Psoas muscle (tissue), 8 donors: ENCODE results near the gene MARK3. TPM values are rescaled to one million over a fixed set of nuclear protein-coding genes. Genes with fewer than 3 reads are reported as not detected.

ENCODE experiments used
- ATAC-seq, 4 donors: fragments of 200-7000 bp; cut with Tn5 transposase; one replicate each; pipeline ENCODE4 v1.9.1; 2020; ENCODE audit warnings: moderate library complexity in 3 of 4, mild to moderate bottlenecking in 2 of 4
- DNase-seq, 2 donors: peaks; one replicate each; pipeline ENCODE4 v3.0.0-alpha.2; 2020
- H3K27ac ChIP-seq: fragments of 200-600 bp; one replicate; pipeline ENCODE4 v1.8.0; 2022
- H3K27me3 ChIP-seq, 3 donors: fragments of 200-600 bp in 1 of 3; one replicate each; pipeline versions ENCODE4 v1.6.1 to v1.8.0; 2013 to 2022; ENCODE audit warnings: low read length in 2 of 3, mild to moderate bottlenecking in 2 of 3, moderate library complexity in 1 of 3; ENCODE audit not compliant: insufficient read depth in 3 of 3
- H3K36me3 ChIP-seq, 2 donors: fragments of 200-600 bp in 1 of 2; one replicate each; pipeline versions ENCODE4 v1.6.1 to v1.8.0; 2013 to 2022; ENCODE audit warnings: low read depth in 1 of 2, mild to moderate bottlenecking in 1 of 2, moderate library complexity in 1 of 2; ENCODE audit not compliant: insufficient read depth in 1 of 2
- H3K4me1 ChIP-seq: fragments of 200-600 bp; one replicate; pipeline ENCODE4 v1.8.0; 2022
- H3K4me3 ChIP-seq: fragments of 200-600 bp; one replicate; pipeline ENCODE4 v1.8.0; 2022; ENCODE audit warnings: mild to moderate bottlenecking
- H3K9me3 ChIP-seq: fragments of 200-600 bp; one replicate; pipeline ENCODE4 v1.8.0; 2022
- WGBS, 3 donors: extraction: QIAGEN DNeasy Blood & Tissue Kit; methylation state at CpG; one replicate each; pipeline versions ENCODE4 v1.1.6 to v1.1.7; 2013; 5-methylcytosine and 5-hydroxymethylcytosine counted together
- intact Hi-C, 2 donors: fragments of 100-400 bp; cut with DNase I; formaldehyde crosslinking; loops; one replicate each; pipeline versions ENCODE4 v1.11.0 to v1.14.2; 2022
- polyA plus RNA-seq, 3 donors: library from polyadenylated mRNA; stranded (reverse); fragments of 200-250 nt; gene quantifications; one replicate each; pipeline ENCODE4 v1.2.3, GENCODE V29; 2013
- total RNA-seq, 4 donors: library from RNA; stranded (reverse); fragmentation: NEBNext Ultra II Directional in 2 of 4; extraction: Animal tissue kit (Norgen Biotek cat#: 25700) in 2 of 4; gene quantifications; one replicate each; pipeline versions ENCODE4 v1.2.1 to v1.2.4, GENCODE V29; 2021 to 2023
- TF ChIP-seq, protein P1 (sequence below): fragments of 200-600 bp; IDR thresholded peaks from one replicate; pipeline ENCODE4 v1.8.0; 2022; ENCODE audit warnings: antibody characterized with exemption
- donor health status: healthy with polysubstance abuse.
- donor health status: DM: no; HTN: no; CAD: no; lungs with moderate emphysema.
- donor health status: Bipolar disorder and iron deficiency.
- donor health status: healthy.
- donor health status: DM: yes; HTN: yes; CAD: no.
- donor health status: DM: no; HTN: no; CAD: no.
- donor health status: DM: no; HTN: no; CAD: no.
- donor health status: DM: yes; HTN: yes; CAD: no.

Gene MARK3
- total and polyA plus RNA-seq, 7 donors = 46.1 to 89.2 (median 63.9) TPM

DNA sequence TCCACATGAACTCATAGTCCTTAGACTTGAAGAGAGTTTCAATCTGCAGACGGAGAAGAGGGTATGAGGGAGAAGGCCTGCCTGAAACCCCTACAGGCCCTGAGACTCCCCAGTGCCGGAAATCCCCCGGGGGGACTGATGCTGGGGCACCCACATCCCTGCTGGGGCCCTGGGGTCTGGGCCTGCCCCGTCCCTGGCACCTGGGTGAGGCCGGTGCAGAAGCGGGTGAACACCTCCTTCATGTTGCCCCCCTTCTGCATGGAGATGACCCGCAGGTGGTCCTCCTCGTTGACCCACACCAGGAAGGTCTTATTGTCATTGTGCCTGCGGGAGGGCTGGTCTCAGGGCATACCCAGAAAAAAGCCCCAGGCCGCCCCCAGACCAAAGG lies 135.0 kb downstream of the MARK3 start:
- WGBS, 3 donors = 66 to 88% (median 78%) methylated on average over 10 of the region's 10 CpGs
- DNase-seq (peak in 1 of 2 donors; percentile 51), ATAC-seq (no peak)
- Histone ChIP-seq H3K36me3 (no peaks in the 10 kb centered on the region), H3K4me1 (peaks cover 22% of the 10 kb centered on the region), H3K27me3 (peaks cover 0 to 24% (median 15%) of the 10 kb centered on the region in 3 donors), H3K9me3 (no peaks in the 10 kb centered on the region), H3K4me3 (peak overlapping the region; percentile 62), H3K27ac (no peak overlapping the region)
- intact Hi-C loops = no loop called here
- TF ChIP-seq, protein P1, sequence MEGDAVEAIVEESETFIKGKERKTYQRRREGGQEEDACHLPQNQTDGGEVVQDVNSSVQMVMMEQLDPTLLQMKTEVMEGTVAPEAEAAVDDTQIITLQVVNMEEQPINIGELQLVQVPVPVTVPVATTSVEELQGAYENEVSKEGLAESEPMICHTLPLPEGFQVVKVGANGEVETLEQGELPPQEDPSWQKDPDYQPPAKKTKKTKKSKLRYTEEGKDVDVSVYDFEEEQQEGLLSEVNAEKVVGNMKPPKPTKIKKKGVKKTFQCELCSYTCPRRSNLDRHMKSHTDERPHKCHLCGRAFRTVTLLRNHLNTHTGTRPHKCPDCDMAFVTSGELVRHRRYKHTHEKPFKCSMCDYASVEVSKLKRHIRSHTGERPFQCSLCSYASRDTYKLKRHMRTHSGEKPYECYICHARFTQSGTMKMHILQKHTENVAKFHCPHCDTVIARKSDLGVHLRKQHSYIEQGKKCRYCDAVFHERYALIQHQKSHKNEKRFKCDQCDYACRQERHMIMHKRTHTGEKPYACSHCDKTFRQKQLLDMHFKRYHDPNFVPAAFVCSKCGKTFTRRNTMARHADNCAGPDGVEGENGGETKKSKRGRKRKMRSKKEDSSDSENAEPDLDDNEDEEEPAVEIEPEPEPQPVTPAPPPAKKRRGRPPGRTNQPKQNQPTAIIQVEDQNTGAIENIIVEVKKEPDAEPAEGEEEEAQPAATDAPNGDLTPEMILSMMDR = no peak

DNA sequence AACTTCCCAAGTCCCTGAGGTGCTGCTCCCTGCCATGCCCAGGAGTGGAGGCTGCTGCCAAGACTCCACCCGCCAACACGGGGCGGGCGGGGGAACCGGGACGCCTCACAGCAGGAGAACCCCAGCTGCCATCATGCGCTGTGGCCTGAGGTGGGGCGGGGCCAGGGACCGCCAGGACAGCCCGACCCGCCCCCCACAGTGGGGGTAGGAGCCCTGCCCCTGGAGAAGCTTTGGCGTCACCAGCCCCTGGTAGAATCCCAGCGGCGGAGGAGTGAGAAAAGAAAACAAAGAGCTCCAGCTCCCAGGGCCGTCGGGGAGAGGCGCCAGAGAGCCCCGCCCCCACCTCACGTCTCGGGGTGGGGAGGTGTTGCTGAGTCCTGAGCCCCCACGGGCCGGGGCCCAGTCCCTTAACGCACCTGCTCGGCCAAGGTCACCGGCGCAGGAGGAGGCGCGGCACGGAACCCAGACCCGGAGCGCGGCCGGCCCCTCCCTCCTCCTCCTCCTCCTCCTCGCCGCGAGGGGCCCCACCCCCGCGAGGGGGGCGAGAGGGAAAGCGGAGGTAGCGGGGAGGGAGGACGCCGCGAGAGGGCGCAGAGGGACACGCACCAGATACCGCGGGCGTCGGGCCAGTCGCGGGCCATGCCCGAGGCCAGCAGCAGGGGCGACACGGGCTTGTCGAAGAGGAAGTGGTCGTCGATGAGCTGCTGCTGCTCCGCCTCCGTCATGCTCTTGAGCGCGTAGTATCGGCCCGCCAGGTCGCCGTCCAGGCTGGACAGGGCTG lies 135.6 kb downstream of the MARK3 start:
- intact Hi-C loops = no loop called here
- Histone ChIP-seq H3K4me3 (peak overlapping the region; percentile 62), H3K36me3 (no peaks in the 10 kb centered on the region), H3K4me1 (peaks cover 22% of the 10 kb centered on the region), H3K27me3 (peaks cover 0 to 24% (median 15%) of the 10 kb centered on the region in 3 donors), H3K27ac (no peak overlapping the region), H3K9me3 (no peaks in the 10 kb centered on the region)
- 3 to 19% (median 5%) methylated on average over 27 to 62 of the region's 66 CpGs for WGBS, 3 donors
- peak; percentile 54 to 74 (median 66) for ATAC-seq
- TF ChIP-seq, protein P1 = peak; percentile 47
- peak; percentile 84 to 89 for DNase-seq

DNA sequence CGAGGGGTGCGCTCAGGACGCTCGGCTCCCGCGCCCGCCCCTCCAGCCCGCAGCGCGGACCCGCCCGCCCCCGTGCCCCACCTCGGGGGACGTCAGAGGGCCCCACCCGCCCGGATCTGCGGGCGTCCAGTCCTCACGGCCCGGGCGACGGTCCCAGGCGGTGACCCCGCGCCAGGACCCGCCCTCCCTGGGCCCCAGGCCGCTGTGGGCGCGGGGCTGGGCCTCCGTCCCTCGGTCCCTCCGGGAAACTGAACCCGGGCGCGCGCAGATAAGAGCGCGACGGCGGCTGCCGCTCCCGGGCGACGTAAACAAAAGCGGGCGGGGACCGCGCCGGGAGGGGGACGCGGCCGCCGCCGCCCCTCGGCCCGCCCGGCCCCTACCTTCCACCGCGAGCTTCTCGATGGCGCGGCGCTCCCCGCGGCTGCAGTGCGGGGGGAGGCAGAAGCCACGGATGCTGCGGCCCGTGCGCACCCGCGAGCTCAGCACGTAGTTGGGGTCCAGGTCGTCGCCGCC lies 136.3 kb downstream of the MARK3 start:
- TF ChIP-seq, protein P1 = no peak
- DNase-seq (no peak), ATAC-seq (peak; percentile 16 to 23 (median 22))
- intact Hi-C loops = no loop called here
- peak overlapping the region; percentile 62 for H3K4me3 ChIP-seq
- peaks cover 0 to 24% (median 15%) of the 10 kb centered on the region in 3 donors for H3K27me3 ChIP-seq
- H3K36me3 ChIP-seq = no peaks in the 10 kb centered on the region
- H3K27ac ChIP-seq = no peak overlapping the region
- no peaks in the 10 kb centered on the region for H3K9me3 ChIP-seq
- H3K4me1 ChIP-seq = peaks cover 22% of the 10 kb centered on the region
- WGBS, 3 donors = 2 to 3% (median 2%) methylated on average over 22 to 77 of the region's 77 CpGs

DNA sequence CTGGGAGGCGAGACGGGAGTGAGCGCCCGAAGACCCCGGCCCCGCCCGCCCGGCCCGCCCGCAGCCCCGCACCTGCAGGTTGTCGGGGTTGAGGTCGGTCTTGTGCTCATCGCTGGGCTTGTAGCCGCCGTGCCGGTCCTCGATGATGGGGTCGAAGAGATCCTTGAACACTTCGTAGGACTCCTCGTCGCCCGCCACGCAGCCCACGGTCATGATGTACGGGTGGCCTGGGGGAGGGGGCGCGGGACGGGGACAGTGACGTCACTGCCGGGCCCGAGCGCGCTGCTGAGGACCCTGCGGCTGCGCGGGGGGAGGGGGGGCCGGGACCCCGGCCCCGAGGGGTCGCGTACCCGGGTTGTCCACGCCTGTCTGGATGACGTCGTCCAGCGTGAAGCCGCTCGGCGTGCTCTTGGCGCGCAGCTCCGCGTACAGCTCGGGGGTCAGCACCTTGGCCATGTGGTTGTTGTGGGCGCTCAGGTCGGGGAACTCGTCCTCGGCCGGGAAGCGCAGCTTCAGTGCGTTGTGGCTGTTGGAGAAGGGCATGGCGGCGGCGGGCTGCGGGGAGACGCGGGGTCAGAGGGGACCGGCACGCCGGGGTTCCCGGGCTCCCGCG lies 136.8 kb downstream of the MARK3 start:
- H3K27me3 ChIP-seq = peaks cover 0 to 24% (median 15%) of the 10 kb centered on the region in 3 donors
- no peak overlapping the region for H3K27ac ChIP-seq
- intact Hi-C loops = no loop called here
- TF ChIP-seq, protein P1 = no peak
- ATAC-seq (no peak), DNase-seq (peak; percentile 35 to 60)
- H3K4me1 ChIP-seq = peaks cover 22% of the 10 kb centered on the region
- WGBS, 3 donors = 0 to 2% (median 2%) methylated on average over 49 to 74 of the region's 74 CpGs
- peak overlapping the region; percentile 62 for H3K4me3 ChIP-seq
- H3K36me3 ChIP-seq = no peaks in the 10 kb centered on the region
- H3K9me3 ChIP-seq = no peaks in the 10 kb centered on the region
